Thyroid gland (tissue), 4 donors: ENCODE measurements around the gene CDH22. TPM values are rescaled to one million over a fixed set of nuclear protein-coding genes. Genes with fewer than 3 reads are reported as not detected.

Source experiments
- DNase-seq, 2 donors: peaks; one replicate each; pipeline ENCODE4 v3.0.0-alpha.2; 2019
- H3K27ac ChIP-seq, 3 donors: fragments of 200-600 bp; sonication (generic); 1 replicate in 2 of 3; 2 replicates in 1 of 3; pipeline ENCODE4 v1.5.1; 2016 to 2019; ENCODE audit warnings: mild to moderate bottlenecking in 1 of 3, moderate library complexity in 1 of 3
- H3K27me3 ChIP-seq: fragments of 200-600 bp; sonication (generic); one replicate; pipeline ENCODE4 v1.5.1; 2019
- H3K36me3 ChIP-seq, 2 donors: fragments of 200-600 bp; sonication (generic); one replicate each; pipeline ENCODE4 v1.5.1; 2016 to 2019
- H3K4me1 ChIP-seq, 2 donors: fragments of 200-600 bp; sonication (generic); one replicate each; pipeline ENCODE4 v1.5.1; 2017 to 2019
- H3K4me3 ChIP-seq, 3 donors: fragments of 200-600 bp; sonication (generic); replicated peaks in 1 of 3; 1 replicate in 2 of 3; 2 replicates in 1 of 3; pipeline ENCODE4 v1.5.1; 2016; ENCODE audit warnings: mild to moderate bottlenecking in 1 of 3
- H3K9me3 ChIP-seq: fragments of 200-600 bp; sonication (generic); one replicate; pipeline ENCODE4 v1.5.1; 2017
- CTCF ChIP-seq, 6 experiments: fragments of 200-600 bp in 3 of 6; fragments of 450-650 bp in 3 of 6; sonication (generic) in 3 of 6; IDR thresholded peaks; one replicate each; pipeline ENCODE4 v1.5.1; 2016 to 2019; ENCODE audit warnings: antibody characterized with exemption in 6 of 6, mild to moderate bottlenecking in 2 of 6, inconsistent platforms in 1 of 6, moderate library complexity in 1 of 6
- POLR2A ChIP-seq, 2 donors: fragments of 450-650 bp; IDR thresholded peaks; one replicate each; pipeline ENCODE4 v1.6.1; 2017; ENCODE audit warnings: antibody characterized with exemption in 2 of 2, mild to moderate bottlenecking in 2 of 2, moderate library complexity in 1 of 2
- WGBS, 2 donors: methylation state at CpG; one replicate each; pipeline ENCODE4 v1.1.5; 2017; 5-methylcytosine and 5-hydroxymethylcytosine counted together
- intact Hi-C: fragments of 100-400 bp; cut with DNase I; formaldehyde crosslinking; loops from one replicate; pipeline ENCODE4 v1.15.1; 2023
- total RNA-seq, 4 donors: library from RNA; depleted of rRNA; stranded (reverse); fragments of >200 nt; gene quantifications; one replicate each; pipeline ENCODE4 v1.2.3, GENCODE V29; 2016

The CDH22 gene
- total RNA-seq, 4 donors from 2014 or later, result 0.38 to 3.0 (median 1.2) TPM

DNA sequence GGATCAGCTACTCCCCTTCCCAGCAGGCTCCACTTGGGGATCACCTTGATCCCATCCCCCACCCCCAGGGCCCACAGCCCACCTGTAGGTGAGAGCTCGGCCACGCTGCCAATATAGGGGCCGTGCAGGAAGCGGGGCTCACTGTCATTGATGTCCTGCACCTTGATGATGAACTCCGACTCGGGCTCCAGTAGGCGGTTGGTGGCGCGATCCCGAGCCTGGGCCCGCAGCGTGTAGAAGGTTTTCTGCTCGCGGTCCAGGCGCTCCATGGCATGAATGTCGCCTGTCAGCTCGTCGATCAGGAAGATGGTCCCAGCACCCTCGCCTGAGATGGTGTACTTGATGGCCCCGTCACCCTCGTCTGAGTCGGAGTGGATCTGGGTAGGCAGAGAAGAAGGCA, 67.4 kb downstream of the CDH22 start:
- no peaks in the 10 kb centered on the region for H3K4me1 ChIP-seq
- no peak overlapping the region for H3K4me3 ChIP-seq
- H3K9me3 ChIP-seq, result no peaks in the 10 kb centered on the region
- H3K36me3 ChIP-seq, result no peaks in the 10 kb centered on the region
- H3K27me3 ChIP-seq, result no peaks in the 10 kb centered on the region
- no peak overlapping the region for H3K27ac ChIP-seq
- DNase-seq, result no peak
- intact Hi-C loops, result no loop called here
- TF ChIP-seq POLR2A (IDR thresholded peaks at IDR 0.05) (no peak), CTCF (IDR thresholded peaks at IDR 0.05) (no peak)
- 87 to 89% methylated on average over 21 to 22 of the region's 22 CpGs for WGBS, 2 donors

GRCh38 chr20:46240065-46240464, 68.2 kb downstream of the CDH22 start:
- H3K27me3 ChIP-seq, result no peaks in the 10 kb centered on the region
- WGBS, 2 donors, result 14 to 68% methylated on average over 1 to 4 of the region's 4 CpGs

GRCh38 chr20:46237736-46238135, 70.6 kb downstream of the CDH22 start:
- Histone ChIP-seq H3K27me3 (no peaks in the 10 kb centered on the region), H3K27ac (no peak overlapping the region), H3K36me3 (no peaks in the 10 kb centered on the region), H3K4me1 (no peaks in the 10 kb centered on the region), H3K4me3 (no peak overlapping the region), H3K9me3 (no peaks in the 10 kb centered on the region)
- 38 to 54% methylated on average over 1 of the region's 1 CpG for WGBS, 2 donors
- DNase-seq, result no peak
- intact Hi-C loops, result no loop called here
- TF ChIP-seq POLR2A (IDR thresholded peaks at IDR 0.05) (no peak), CTCF (IDR thresholded peaks at IDR 0.05) (no peak)

More at GRCh38 chr20:46240065-46240464, 68.2 kb downstream of the CDH22 start:
- H3K4me3 ChIP-seq, result no peak overlapping the region
- H3K27ac ChIP-seq, result no peak overlapping the region
- H3K4me1 ChIP-seq, result no peaks in the 10 kb centered on the region
- no peak for DNase-seq
- intact Hi-C loops, result no loop called here
- TF ChIP-seq CTCF (IDR thresholded peaks at IDR 0.05) (no peak), POLR2A (IDR thresholded peaks at IDR 0.05) (no peak)
- no peaks in the 10 kb centered on the region for H3K36me3 ChIP-seq
- H3K9me3 ChIP-seq, result no peaks in the 10 kb centered on the region

DNA sequence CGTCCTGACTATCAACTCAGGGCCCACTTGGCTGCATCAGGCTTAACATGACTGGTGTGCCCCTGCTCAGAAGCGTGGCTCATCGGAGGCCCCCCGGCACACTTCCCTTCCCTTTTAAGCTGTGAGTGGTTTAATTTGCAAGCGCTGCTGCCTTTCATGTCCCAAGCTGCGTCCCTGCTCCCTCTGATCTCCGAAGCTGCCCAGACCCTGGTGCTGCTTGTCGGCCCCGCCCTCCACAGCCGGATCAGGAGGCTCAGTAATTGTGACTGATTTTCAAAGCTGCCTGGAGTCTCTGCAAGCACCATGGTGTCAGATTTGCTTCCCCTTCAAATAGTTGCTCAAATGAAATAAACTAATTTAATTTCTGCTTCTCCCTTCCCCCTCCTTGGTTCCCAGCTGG, 71.1 kb downstream of the CDH22 start:
- DNase-seq, result no peak
- TF ChIP-seq CTCF (IDR thresholded peaks at IDR 0.05) (no peak), POLR2A (IDR thresholded peaks at IDR 0.05) (no peak)
- WGBS, 2 donors, result 6 to 14% methylated on average over 6 to 10 of the region's 10 CpGs
- Histone ChIP-seq H3K27ac (no peak overlapping the region), H3K4me1 (no peaks in the 10 kb centered on the region), H3K4me3 (no peak overlapping the region), H3K27me3 (no peaks in the 10 kb centered on the region), H3K36me3 (no peaks in the 10 kb centered on the region), H3K9me3 (no peaks in the 10 kb centered on the region)
- intact Hi-C loops, result no loop called here

DNA sequence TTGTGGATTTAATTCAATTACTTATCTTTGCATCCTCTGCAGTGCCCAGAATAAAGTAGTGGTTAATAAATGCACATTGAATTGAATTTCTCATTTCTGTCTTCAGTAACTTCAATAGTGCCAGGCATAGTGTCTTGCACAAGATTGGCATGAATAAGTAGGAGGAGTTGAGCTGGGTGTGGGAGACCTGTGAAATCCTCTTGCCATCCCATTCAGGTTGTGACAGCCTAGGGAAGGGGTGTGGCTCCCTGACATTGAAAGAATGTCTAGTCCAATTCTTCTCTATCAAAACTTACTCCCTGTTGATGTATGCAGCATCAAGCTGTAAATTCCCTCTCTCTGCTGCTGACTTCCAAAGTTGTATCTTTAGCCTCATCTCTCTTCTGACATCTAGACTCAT, 73.2 kb downstream of the CDH22 start:
- Histone ChIP-seq H3K4me3 (no peak overlapping the region), H3K9me3 (no peaks in the 10 kb centered on the region), H3K27ac (no peak overlapping the region), H3K4me1 (no peaks in the 10 kb centered on the region), H3K36me3 (no peaks in the 10 kb centered on the region), H3K27me3 (no peaks in the 10 kb centered on the region)
- DNase-seq, result no peak
- intact Hi-C loops, result no loop called here
- TF ChIP-seq CTCF (IDR thresholded peaks at IDR 0.05) (no peak), POLR2A (IDR thresholded peaks at IDR 0.05) (no peak)
